GM19395 (cell line): ENCODE measurements around the gene SPON1.
"Not testable (repeated sequence)": the region's sequence is repeated elsewhere in the genome, so short reads cannot be mapped to it uniquely, and the experiment has no call there.

Source experiments
- ATAC-seq: cut with Tn5 transposase; IDR thresholded peaks from one replicate; pipeline ENCODE4 v1.9.1; 2021; ENCODE audit warnings: mild to moderate bottlenecking, moderate library complexity; ENCODE audit not compliant: unreplicated experiment

Gene SPON1

DNA sequence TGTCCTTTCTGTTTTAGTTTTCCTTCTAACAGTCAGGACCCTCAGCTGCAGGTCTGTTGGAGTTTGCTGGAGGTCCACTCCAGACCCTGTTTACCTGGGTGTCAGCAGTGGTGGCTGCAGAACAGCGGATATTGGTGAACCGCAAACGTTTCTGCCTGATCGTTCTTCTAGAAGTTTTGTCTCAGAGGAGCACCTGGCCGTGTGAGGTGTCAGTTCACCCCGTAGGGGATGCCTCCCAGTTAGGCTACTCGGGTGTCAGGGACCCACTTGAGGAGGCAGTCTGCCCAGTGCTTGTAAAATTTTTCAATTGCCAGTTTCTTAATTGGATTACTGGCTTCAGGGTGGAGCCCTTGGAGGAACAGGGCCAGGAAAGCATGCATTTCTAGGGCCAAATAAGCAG, 211.2 kb downstream of the SPON1 start:
- ATAC-seq, result not testable (repeated sequence)

DNA sequence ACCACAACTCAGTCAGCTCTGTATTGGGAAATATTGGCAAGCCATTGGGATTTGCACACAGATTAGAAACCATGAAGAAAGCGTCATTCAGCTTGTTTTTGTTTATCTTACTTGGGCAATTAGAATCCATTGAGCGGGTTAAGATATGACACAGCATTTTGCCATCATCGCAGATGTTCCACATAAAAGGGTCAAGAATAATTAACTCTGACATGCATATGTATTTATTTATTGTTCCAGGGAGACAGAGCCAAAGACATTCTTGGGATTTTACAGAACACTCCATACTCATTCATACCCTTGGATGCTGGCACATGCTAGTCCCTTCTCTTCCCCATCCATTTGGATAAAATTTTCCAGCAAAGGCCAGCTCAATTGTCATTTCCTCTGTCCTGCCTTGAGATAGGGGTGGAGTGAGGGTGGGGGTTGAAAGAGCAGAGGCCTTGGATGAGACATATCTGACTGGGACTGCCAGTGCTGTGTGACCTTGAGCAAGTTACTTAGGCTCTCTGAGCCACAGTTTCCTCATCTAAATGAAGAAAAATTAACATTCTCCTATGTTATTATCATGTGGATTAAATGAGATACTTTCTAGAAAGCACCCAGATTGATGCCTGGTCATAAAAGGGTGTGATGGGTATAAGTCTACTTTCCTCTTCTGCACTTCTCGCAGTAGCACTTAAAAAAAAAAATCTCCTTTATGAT, 216.7 kb downstream of the SPON1 start:
- ATAC-seq, result no peak

DNA sequence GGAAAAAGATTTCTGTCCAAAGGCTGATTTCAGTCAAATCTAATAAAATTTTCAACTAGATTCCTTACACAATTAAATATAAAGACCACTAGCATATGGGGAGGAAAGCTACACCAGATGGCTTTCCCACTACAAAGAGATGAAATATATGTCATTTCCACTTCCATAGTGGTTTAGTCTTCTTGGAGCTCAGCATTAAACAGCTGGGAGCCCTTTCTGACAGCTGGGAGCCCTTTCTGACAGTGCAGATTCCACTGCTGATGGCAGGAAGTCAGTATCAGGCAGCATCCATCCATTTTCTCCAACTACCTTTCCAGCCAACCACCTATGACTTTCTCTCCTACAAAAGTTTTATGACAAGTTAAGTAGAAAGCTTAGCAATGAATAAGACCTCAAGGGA, 218.6 kb downstream of the SPON1 start:
- no peak for ATAC-seq

DNA sequence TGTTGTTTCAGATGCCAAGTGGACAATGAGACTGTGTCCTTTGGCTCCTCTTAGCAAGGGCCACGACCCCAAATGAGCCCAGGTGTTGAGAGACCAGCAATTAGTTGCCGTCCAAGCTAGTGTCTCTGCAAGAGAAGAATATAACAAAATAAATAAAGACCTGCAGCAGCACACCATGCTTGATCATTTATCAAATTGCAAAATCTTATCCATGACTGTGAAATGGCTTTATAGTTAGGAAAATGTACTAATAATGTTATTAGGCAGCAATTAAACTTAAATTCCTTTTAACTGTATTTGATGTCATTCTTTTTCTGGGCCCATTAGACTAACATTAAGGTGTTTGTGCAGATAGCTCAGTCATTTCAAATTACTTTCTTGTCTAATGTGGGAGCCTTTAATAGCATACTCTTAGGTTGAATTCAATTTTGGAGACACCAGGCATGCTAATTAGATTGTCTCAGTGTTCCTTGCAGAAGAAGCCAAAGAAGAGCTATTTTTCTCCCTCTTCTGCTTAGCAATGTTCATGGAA, 220.4 kb downstream of the SPON1 start:
- no peak for ATAC-seq

DNA sequence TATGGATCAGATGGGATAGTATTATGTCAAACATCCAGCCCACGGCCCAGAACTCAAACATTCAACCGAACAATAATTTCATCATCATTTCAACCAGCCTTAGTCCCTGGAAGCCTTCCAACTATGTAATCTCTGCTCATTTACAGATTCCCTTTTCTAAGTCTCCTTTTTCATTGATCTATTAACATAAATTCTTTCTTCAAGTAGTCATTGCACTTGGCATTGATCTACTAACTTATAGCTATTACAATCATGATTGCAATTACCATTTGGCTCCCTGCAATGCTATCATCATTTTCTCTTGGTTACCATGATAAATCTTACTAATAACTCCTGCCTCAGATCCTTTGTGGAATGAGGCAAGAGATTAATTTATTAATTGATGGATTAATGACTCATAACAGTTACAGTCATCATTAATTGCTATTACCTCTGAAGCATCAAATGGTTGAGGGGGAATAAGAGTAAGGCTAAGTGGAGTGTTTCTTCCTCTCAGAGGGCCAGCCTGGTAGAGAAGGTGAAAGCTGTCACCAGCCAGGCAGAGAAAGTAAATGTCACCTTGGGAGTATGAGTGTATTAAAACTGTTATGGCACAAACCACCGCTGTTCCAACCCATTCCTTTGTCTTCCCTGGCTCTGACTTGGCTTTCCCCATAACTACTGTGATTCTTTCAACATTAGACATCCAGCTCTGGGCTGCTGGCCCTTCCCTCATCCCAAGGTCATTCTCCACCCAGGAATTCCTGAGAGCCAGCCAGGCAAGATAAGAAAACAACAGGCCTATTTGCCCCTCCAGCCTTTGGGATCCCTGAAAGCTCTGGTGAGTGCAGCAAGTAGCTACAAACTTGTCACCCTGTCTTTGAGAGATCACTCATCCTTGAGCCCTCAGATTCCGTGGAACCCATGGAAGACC, 221.8 kb downstream of the SPON1 start:
- no peak for ATAC-seq

DNA sequence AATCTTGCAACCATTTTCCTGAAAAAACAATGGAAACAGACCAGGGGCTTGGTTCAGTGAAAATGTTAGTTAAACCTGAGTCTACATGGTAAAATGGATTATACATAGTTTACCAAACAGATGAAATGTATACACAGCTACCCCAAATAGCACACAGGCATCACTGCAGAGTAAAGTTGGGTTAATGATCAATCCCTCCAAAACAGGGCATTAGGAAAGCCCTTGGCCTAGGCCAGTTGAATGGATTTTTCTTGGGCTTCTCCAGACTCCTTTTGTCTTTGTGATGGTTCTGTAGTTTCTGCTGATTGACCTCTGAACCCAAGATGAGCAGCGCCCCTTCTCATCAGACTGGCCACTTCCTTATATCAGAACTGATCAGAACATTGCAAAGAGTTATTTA, 222.9 kb downstream of the SPON1 start:
- no peak for ATAC-seq

DNA sequence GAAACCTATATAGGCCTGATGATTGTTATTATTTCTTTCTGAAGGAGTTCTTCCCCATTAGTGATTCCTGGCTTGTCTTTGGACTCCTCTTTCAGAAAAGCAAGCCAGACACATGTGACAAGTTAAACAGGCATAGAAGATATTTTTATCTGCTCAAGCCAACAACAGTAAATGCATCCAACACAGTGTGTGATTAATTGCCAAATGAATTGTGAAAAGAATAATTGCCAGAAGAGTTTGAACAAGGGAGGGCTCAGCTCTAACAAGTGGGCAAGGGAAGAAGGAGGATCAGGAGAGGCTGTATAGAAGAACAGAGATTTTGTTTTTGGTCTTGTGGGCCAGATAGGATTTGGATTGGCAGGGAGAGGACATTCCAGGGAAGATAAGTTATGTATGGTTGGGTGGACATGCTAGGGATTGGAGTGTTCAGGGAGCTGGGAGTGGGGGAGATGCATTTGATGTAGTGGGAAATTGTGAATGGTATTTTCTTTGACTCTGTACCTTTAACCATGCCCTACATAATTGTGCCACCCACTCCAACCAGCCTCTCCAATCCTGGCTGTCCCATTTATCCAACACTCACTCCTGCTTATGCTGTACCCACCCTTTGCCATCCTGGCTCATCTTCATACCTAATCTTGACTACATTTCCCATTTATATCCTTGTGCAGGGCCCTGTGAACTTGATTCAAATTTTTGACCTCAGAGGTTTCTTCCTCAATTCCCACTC, 223.7 kb downstream of the SPON1 start:
- no peak for ATAC-seq

DNA sequence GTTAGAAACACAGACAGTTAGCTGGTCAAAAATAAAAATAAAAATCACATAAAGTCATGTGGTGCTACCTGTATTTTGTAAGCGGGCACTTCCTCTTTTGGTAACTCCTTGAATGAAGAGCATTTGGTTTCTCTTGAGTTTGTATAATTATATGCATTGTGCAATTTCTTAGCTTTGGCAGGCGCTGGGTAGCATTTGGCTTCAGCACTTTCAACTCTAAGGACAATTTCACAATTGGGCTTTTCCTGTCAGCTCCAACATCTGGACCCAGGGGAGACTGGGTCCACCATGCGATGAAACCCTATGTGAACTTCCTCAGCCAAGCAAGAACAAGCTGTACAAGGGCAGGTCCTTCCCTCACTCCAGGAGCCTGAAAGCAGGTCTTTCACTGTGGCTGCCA, 227.4 kb downstream of the SPON1 start:
- ATAC-seq, result no peak

DNA sequence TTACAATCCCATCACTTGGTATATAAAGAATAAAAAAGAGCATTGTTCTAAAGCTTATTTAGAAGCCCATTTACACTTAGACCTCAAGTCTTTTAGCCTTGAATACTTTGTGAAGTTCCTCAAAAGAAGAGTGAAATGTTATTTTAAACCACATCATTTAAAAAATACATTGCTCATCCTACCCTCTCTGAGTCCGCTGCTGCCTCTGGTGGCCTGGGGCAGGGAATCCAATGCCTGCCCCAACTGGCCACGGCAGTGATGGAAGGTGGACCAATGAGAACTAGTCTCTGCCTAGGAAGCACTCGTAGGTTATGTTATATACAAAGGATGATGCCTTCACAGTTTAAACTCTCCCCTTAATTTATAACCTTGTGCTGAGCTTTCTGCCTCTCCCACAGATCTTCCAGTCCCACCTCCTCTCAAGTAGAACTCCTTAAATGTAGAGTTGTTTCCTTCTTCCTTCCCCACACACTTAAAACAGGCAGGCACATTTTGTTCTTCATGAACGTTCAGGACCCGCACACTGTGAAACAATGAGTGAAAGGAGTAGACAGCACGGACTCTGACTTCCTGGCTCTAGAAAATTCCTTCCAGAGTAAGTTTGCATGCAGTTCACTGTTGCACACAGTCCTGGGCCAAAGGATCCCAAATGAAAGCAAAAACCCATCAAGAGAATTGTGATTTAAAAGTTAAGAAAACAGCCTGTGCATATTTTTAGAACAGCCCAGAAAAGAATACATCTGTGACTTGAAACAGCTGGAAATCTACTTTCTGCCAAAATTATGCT, 228.7 kb downstream of the SPON1 start:
- ATAC-seq, result no peak

DNA sequence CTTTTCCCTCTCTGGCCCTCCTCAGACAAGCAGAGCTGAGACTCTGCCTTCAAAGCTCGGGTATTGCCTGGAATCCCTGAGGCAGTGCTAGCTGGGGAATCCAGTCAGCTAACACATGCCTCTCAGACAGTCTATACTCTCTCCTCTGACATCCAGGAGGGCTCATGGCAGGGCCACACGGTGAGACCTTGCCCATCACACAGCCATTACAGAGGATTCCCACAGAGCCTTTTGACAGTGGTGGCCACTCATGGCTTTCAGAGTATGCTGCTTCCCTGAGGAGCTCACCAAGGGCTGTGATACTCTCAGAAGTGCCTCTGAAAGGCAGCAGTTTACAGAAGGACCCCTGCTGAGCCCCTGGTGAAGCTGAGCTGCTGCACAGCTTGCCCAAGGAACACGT, 231.1 kb downstream of the SPON1 start:
- ATAC-seq, result no peak

DNA sequence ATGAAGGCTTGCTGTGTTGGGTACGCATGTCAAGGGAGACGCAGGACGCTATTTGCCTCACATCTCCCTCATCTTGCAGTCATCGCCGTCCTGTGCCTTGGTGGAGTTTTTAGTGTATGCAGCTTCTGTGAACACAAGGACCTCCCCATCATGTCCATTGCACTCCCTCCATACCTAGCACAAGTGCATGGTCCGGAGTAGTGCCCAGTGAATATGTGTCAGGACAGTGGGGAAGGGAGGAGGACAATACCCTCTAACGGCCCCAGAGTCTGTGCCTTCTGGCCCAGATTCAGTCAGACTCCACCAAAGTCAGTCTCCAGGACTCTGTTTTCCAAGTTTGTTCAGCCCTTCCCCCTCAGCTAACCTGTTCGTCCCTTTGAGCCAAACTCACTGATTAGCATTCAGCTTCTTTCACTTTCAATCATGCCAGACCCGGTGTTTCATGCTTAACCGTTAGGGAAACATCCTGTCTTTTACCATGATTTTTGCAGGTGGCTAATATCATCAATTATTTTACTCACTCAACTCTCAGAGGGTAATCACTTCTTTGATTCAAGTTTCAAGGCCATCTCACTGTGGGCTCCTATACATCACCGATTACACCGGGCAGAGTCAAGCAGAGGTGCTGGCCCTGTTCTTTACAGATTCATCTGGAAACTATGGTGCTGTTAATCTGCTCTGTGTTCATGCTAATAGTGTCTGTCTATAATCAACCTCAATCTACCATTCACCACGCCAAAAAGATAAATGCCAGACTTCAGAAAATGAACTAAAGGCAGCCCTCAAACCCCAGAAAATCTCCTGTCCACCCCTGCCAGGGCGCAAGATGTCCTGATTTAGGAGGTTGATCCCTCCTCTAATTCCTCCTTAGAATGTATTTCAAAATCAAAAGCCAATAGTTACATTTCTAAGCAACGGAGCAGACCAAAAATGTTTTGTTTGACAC, 240.0 kb downstream of the SPON1 start:
- ATAC-seq, result peak; percentile 63

DNA sequence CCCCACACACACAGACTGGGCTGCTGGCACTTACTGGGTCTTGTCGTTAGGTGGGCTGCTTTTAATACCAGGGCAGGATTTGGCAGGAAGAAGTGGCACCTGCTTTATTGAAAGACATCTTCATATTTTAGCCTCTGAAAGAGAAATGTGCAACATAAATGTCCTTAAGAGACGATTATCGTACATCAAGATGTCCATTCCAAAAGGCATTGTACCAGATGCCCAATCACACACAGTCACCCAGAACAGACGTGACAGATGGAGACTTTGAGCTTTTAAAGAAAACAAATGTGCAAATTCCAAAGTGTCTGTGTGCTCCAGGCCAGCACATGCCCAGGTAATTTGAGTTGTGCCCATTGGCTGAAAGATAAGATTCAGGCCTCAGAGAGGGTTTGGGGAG, 240.8 kb downstream of the SPON1 start:
- no peak for ATAC-seq

DNA sequence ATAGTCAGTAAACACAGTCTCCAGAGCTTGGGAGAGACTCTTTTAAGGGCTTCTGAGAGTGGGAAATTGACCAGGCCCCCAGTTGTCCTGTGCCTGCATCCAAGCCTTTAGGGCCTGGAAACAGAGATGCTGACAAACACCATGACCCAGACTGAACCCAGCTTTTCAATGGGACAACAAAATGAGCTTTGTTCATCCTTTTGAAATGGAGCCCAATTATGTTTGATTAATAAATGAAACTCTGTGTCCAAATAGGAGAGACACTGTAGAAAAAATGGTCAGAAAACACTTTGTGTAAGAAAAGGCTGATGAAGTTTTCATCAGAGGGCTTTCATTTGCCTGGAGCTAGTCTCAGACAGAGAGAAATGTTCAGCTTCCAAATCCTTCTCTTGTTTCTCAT, 250.5 kb downstream of the SPON1 start:
- no peak for ATAC-seq

DNA sequence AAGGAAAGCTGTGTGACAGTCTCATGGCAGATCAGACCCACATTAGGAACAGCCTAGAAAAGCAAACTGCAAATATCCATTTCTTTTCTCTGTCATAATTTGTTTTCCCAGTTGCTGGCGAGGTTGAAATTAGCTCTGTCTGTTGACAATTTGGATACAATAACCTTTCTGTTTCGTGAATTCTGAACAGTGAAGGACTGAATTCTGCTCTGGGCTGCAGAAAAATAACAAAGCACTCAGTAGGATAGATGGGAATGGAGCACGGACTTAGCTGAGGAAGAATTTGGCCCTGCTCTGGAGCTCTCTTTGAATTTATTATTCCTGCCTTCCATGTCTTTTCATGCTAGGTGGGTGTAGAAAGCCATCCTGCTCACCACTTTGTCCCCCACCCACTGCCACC, 256.2 kb downstream of the SPON1 start:
- no peak for ATAC-seq

DNA sequence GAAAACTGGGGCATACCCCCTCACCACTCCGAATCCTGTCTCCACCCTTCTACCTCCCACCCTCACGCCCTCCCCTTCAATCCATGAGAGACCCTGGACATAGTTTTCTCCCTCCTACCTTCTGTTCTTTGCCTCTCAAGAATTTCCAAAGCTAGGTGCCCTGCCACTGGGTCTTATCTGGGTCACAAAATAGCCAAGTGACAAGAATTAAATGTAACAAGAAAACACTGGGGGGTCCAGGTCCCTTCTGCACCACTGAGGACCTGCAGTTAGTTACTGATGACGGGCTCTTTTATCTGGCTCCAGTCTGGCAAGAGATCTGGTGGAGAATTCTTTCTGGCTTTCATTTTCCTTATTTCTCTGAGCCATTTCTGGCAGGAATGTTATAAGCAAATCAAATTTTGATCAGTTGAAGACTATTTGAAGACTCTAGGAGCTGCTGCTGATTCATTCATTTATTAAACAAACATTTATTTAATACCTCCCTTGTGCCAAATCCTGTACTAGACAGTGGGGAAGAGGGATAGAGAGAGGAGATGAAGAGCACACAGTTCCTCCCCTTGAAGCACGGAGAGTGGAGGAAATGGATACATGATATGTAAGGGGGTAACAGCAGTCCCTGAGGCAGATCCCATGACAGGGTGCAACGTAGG, 261.2 kb downstream of the SPON1 start:
- ATAC-seq, result no peak

DNA sequence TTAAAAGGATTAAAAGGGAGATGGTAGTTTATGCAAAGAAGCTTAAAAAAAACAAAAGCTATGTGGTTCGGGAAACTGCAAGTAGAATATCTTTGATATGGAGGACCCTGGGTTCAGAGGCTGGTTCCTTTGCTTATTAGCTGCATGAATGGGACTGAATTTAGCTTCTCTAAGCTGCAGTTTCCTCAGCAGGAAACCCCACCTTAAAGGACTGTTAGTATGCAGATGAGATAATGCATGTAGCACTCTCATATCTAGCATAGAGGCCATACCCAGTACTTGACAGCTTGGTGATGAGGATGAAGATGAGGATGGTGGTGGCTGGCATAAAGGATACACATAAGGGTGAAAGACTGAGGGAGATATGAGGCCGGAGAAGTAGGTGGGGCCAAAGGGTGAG, 261.9 kb downstream of the SPON1 start:
- no peak for ATAC-seq

DNA sequence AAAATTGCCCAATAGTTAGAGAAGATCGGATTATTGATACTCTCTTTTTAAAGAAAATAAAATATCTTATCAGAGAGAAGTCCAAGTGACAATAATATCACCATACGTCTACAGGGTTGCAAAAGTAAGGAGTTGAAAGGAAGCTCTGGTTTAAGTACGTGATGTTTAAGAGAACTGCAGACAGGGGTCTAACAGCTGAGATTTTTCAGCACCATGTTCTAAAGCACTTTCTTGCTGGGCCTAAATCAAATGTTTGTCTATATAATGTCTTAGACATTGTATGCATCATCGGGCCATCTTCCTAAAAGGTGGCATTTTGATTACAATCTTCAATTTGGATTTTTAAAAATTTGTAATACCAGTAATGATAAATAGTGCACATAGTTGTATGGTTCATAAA, 263.1 kb downstream of the SPON1 start:
- no peak for ATAC-seq

DNA sequence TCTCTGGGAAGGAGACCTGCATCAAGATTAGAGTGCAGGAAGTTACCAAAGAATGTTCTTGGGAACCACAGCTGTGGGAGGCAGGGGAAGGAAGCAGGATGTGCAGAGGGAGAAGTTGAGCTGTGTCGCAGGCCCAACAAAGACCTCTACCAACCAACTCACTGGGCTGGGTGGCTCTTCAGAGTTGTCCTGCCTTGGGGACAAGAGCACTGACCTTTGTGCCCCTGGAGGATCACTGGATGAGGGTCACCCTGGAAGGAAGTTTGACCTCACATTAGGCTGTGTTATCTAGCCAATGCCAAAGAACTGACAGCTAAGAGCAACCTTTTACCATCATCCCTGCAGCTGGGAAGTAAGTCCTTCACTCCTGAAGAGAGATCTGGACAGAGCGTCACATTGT, 265.8 kb downstream of the SPON1 start:
- no peak for ATAC-seq

DNA sequence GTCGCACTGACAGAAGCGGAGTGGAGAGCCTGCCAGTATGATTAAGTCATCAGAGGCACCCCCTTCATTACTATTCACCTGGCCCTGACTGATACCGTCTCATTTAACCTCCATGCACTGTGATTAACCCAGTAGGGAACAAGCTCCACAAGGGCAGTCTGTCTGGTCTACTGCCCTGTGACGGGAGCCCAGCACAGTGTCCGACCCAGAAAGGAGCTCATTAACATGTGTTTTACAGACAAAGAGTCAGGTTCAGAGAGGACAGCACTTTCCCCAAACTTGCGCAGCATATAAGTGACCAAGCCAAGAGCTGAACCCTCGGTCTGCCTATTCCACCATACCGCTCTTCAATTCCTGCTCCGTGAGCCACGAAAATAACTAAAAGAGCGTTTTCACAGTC, 266.9 kb downstream of the SPON1 start:
- ATAC-seq, result no peak
